Effector memory CD4-positive, alpha-beta T cell (primary cell): ENCODE measurements around the gene TIPARP.

Source experiments
- DNase-seq, 3 donors: peaks; one replicate each; pipeline ENCODE4 v3.0.0-alpha.2; 2020
- H3K27ac ChIP-seq: 2 replicates; pipeline ENCODE4 v1.7.0; 2013; ENCODE audit warnings: mild to moderate bottlenecking, low read length, moderate library complexity; ENCODE audit not compliant: insufficient read depth, poor library complexity, severe bottlenecking
- H3K27me3 ChIP-seq: replicated peaks from 2 replicates; pipeline ENCODE4 v1.7.0; 2013; ENCODE audit warnings: mild to moderate bottlenecking, low read length; ENCODE audit not compliant: insufficient read depth, control insufficient read depth, poor library complexity, severe bottlenecking
- H3K36me3 ChIP-seq: 2 replicates; pipeline ENCODE4 v1.7.0; 2013; ENCODE audit warnings: mild to moderate bottlenecking, low read length, moderate library complexity; ENCODE audit not compliant: control insufficient read depth, insufficient read depth
- H3K4me1 ChIP-seq: 2 replicates; pipeline ENCODE4 v1.7.0; 2013; ENCODE audit warnings: low read length, mild to moderate bottlenecking; ENCODE audit not compliant: control insufficient read depth, insufficient read depth, poor library complexity, severe bottlenecking
- H3K4me3 ChIP-seq: 2 replicates; pipeline ENCODE4 v1.7.0; 2013; ENCODE audit warnings: low read length, low read depth, mild to moderate bottlenecking; ENCODE audit not compliant: insufficient read depth, poor library complexity, severe bottlenecking
- H3K9me3 ChIP-seq: 2 replicates; pipeline ENCODE4 v1.7.0; 2013; ENCODE audit warnings: mild to moderate bottlenecking, low read length, moderate library complexity; ENCODE audit not compliant: control insufficient read depth

TIPARP gene

GRCh38 chr3:156685198-156685597 lies 10.8 kb downstream of the TIPARP start:
- no peak overlapping the region for H3K4me3 ChIP-seq
- no peak for DNase-seq
- H3K27ac ChIP-seq, result no peak overlapping the region
- peaks cover 4% of the 10 kb centered on the region for H3K36me3 ChIP-seq
- peaks cover 17% of the 10 kb centered on the region for H3K4me1 ChIP-seq
- no peaks in the 10 kb centered on the region for H3K27me3 ChIP-seq
- H3K9me3 ChIP-seq, result no peaks in the 10 kb centered on the region

DNA sequence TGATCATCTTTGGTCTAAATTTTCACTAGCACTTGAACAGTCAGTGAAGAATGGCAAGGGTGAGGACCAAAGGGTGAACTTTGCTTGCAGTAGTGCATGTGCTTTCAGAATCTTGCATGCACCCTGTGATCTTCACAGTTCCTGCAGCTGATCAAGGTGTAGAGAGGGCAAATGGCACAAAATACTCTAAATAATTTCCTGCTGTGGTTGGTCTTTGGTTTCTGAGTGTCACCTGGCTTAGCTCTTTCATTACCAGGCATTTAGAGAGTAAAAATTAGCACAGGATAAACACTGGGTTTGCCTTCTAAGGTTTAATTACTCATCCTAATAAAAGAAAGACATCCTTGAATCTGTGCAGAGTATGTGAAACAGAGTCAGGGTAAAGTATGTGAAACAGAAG lies 11.4 kb downstream of the TIPARP start:
- Histone ChIP-seq H3K36me3 (peaks cover 4% of the 10 kb centered on the region), H3K4me3 (no peak overlapping the region), H3K9me3 (no peaks in the 10 kb centered on the region), H3K27ac (no peak overlapping the region), H3K4me1 (peaks cover 17% of the 10 kb centered on the region), H3K27me3 (no peaks in the 10 kb centered on the region)
- DNase-seq, result no peak

DNA sequence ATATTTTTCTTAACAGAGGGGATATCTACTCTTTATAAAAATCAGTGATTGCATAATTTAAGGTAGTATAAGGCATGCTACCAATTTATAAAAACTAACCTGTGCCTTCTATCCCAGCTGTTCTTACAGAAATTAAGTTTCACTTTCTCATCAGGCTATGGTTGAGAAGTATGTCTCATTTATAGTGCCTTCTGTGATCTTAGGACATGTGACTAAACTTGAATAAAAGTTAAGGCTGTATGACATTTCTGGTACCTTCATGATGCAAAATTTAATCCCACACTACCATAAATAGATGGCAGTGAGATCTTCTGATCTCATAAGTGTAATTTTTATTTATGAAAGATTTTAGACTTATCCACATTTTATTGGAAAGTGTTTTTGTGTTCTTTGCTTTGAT lies 12.6 kb downstream of the TIPARP start:
- Histone ChIP-seq H3K27ac (no peak overlapping the region), H3K4me1 (peaks cover 17% of the 10 kb centered on the region), H3K27me3 (no peaks in the 10 kb centered on the region), H3K36me3 (no peaks in the 10 kb centered on the region), H3K9me3 (no peaks in the 10 kb centered on the region), H3K4me3 (no peak overlapping the region)
- no peak for DNase-seq

- H3K4me3 ChIP-seq, result no peak overlapping the region
- H3K27ac ChIP-seq, result no peak overlapping the region
- H3K36me3 ChIP-seq, result peaks cover under 1% of the 10 kb centered on the region
- DNase-seq, result no peak
- no peaks in the 10 kb centered on the region for H3K27me3 ChIP-seq
- peaks cover 17% of the 10 kb centered on the region for H3K4me1 ChIP-seq
- H3K9me3 ChIP-seq, result no peaks in the 10 kb centered on the region
Observed at GRCh38 chr3:156688632-156689452, 14.5 kb downstream of the TIPARP start.

- Histone ChIP-seq H3K9me3 (no peaks in the 10 kb centered on the region), H3K27ac (no peak overlapping the region), H3K4me1 (peaks cover 17% of the 10 kb centered on the region), H3K36me3 (peaks cover 3% of the 10 kb centered on the region), H3K27me3 (no peaks in the 10 kb centered on the region), H3K4me3 (no peak overlapping the region)
- DNase-seq, result no peak
Observed at GRCh38 chr3:156689608-156690007, 15.2 kb downstream of the TIPARP start.

GRCh38 chr3:156691920-156692319 lies 17.5 kb downstream of the TIPARP start:
- no peak overlapping the region for H3K4me3 ChIP-seq
- H3K27ac ChIP-seq, result no peak overlapping the region
- DNase-seq, result no peak
- H3K4me1 ChIP-seq, result no peaks in the 10 kb centered on the region
- no peaks in the 10 kb centered on the region for H3K9me3 ChIP-seq
- no peaks in the 10 kb centered on the region for H3K27me3 ChIP-seq
- peaks cover 20% of the 10 kb centered on the region for H3K36me3 ChIP-seq

DNA sequence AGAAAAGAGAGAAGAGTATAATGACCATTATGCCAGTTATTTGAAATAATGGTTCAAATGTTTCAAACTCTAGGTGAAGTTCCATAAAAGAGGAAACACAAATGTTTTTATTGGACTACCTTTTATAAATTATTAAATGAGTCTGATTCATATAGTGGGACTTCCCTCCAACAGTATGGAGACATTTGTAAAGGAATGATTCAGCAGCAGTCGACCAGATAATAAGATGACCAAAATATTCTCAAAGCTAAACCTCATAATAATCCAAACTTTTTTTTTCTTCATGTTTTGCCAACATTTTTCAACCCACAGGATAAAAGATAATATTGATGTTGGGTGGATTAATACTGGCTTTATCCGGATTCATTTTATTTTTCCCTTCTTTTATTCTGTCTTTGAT lies 18.8 kb downstream of the TIPARP start:
- Histone ChIP-seq H3K27me3 (no peaks in the 10 kb centered on the region), H3K4me1 (no peaks in the 10 kb centered on the region), H3K9me3 (no peaks in the 10 kb centered on the region), H3K36me3 (peaks cover 31% of the 10 kb centered on the region), H3K27ac (no peak overlapping the region), H3K4me3 (no peak overlapping the region)
- no peak for DNase-seq

GRCh38 chr3:156694536-156694935 lies 20.1 kb downstream of the TIPARP start:
- Histone ChIP-seq H3K9me3 (no peaks in the 10 kb centered on the region), H3K36me3 (peaks cover 31% of the 10 kb centered on the region), H3K27me3 (no peaks in the 10 kb centered on the region), H3K4me3 (no peak overlapping the region), H3K27ac (no peak overlapping the region), H3K4me1 (no peaks in the 10 kb centered on the region)
- DNase-seq, result no peak

DNA sequence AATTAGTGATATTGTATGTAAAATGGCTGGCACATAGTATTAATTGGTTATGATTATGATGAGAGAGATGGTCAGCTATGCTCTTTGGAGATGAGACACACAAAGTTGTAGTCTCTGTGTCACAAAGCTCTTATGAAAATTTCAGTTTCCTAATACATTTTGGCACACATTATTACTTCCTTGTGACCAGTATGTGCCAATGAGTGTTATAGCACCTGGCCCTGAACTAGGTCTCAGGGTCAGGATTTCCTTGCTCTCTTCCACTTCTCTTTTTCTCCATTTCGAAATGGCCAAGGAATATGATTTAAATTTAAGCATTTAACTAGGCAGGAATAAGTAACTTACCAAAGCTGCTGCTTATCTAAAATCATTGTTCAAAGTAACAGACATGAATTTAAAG lies 28.0 kb downstream of the TIPARP start:
- DNase-seq, result no peak
- H3K36me3 ChIP-seq, result peaks cover 49% of the 10 kb centered on the region
- no peaks in the 10 kb centered on the region for H3K9me3 ChIP-seq
- H3K4me1 ChIP-seq, result no peaks in the 10 kb centered on the region
- no peaks in the 10 kb centered on the region for H3K27me3 ChIP-seq
- H3K27ac ChIP-seq, result no peak overlapping the region
- H3K4me3 ChIP-seq, result no peak overlapping the region

DNA sequence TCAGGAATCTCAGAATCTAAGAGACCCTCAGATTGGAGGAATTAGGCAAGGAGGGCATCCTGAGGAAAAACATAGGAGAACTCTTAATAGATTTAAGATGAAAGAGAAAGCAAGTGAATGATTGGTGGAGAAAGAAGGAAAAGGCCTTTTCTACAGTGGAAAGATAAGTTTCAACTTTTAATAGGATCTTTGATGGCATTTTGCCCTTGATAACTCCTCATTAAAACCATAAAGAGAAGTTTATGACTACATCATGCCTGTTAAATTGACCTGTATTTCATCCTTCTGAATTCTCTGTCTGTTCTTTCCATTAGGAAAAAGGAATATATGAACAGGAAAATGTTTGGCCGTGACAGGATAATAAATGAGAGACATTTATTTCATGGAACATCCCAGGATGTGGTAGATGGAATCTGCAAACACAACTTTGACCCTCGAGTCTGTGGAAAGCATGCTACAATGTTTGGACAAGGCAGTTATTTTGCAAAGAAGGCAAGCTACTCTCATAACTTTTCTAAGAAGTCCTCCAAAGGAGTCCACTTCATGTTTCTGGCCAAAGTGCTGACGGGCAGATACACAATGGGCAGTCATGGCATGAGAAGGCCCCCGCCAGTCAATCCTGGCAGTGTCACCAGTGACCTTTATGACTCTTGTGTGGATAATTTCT lies 30.1 kb downstream of the TIPARP start:
- Histone ChIP-seq H3K9me3 (no peaks in the 10 kb centered on the region), H3K4me1 (no peaks in the 10 kb centered on the region), H3K36me3 (peaks cover 42% of the 10 kb centered on the region), H3K27ac (no peak overlapping the region), H3K4me3 (no peak overlapping the region), H3K27me3 (no peaks in the 10 kb centered on the region)
- DNase-seq, result no peak
